ENCODE results near the gene LHX3. TPM values are rescaled to one million over a fixed set of nuclear protein-coding genes. Genes with fewer than 3 reads are reported as not detected.

LHX3 gene
- polyA plus RNA-seq (ENCODE audit: insufficient read length in 4 of 4) = not detected

DNA sequence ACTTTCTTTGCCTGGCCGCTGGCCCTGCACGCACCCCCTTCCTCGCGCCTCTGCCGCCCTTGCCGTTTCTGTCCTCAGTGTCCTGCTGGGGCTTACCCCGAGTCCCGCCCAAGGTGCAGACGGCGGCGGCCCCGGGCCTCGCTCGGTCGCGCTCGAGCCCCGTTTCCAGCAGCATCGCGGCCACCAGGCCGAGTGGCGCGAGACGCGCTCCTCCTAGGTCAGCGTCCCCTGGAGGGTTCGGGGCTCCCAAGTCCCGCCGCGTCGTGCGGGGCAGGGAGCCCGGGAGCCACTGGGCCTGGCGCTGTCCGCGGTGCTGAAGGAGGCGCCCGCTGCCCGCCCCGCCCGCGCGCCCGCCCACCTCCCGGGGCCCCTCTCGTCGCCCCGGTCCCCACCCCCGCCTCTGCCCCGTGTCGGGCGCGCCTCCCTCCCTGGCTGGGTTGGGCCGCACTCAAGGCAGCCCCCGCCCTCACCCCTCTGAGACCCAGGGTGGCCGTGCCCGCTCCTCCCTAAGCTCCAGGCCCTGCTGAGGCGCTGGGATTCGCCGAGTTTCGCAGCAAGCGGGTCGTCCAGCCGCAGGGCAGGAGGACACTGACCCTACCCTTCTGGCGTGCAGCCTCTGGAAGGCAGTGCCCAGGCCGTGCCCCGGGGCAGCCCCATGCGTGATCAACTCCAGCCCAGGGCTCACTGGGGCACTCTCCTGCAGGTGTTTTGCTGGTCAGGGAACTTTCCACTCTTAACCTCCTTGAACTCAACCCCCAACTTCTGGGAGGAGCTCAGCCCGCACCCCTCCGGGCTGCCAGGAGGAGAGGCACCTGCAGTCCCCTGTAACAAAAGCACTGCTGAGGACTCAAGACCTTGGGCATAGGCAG lies at the start of gene LHX3:
TSS of gene LHX3 (minus strand) at position 291 of the 869 bp plus-strand sequence. CDS start at position 175, 116 bp downstream.
- DNase-seq (ENCODE audit: low read depth in 4 of 4, low spot score in 3 of 4) = peak in 1 of 4 donors; percentile 44

DNA sequence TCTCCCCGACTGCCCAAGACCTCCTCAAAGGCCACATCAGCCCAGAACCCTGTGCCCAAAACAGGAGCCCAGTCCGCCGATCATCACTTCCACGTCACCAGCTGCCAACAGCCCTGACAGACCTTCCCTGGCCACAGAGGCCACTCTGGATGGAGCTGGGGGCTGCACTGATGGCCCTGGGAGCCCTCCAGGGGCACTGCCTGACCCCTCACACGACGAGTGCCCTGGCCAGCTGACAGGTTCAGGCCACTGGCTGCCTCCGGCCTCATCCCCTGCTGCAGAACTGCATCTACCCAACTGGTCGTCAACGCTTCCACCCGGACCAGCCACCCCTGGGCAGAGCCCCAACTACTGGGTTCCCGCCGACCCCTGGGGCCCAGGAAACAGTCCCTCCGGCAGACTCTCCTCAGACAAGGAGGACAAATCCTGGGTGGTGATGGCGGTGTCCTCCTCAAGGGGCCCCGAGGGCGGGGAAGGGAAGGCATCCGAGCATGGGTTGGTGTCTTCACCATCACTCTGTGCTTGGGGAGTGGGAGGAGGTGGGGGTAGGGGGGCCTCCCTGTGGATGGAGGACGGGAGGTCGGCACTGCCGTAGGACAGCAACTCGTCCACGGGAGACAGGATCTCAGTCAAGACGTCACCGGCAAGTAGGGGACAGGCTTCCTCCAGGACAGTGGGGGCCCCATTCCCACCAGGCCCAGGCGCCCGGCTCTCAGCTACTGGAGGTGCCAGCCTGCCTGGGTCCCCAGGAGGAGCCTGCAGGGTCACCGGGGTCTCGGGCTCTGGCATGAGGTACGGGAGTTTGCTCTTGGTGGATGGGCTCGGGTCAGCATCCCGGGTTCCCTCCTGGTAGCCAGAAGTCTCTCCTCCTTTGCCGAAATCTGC lies 48.6 kb upstream of the LHX3 start:
- no peak for DNase-seq (ENCODE audit: low read depth in 4 of 4, low spot score in 3 of 4)

DNA sequence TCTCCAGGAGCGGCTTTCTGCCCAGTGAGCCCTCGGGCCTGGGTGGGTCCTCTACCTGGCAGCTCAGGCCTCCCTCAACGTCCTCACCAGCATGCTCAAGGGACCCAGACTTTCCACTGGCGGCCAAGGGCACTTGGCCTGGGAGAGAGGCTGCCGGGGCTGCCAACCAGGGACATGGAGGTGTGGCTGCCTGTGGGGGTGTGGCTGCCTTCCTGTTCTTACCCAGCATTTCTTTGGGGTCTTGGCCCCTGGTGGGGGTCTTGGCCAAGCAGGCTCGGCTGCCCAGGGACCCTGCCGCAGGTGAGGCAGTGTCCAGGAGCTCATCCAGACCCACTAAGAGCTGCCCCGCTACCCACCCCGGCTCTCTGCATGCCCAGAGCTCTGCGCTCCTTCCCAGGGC lies 47.9 kb upstream of the LHX3 start:
- DNase-seq (ENCODE audit: low read depth in 4 of 4, low spot score in 3 of 4) = no peak

DNA sequence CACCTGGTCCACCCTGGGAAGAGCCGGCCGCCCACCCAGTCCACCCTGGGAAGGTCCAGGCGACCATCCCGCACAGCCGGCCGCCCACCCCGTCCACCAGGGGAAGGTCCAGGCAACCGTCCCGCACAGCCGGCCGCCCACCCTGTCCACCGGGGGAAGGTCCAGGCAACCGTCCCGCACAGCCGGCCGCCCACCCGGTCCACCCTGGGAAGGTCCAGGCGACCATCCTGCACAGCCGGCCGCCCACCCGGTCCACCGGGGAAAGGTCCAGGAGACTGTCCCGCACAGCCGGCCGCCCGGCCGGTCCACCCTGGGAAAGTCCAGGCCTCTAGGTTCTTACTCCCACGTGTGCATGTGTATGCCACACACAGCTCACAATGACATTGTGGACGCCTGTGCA lies 47.4 kb upstream of the LHX3 start:
- no peak for DNase-seq (ENCODE audit: low read depth in 4 of 4, low spot score in 3 of 4)

DNA sequence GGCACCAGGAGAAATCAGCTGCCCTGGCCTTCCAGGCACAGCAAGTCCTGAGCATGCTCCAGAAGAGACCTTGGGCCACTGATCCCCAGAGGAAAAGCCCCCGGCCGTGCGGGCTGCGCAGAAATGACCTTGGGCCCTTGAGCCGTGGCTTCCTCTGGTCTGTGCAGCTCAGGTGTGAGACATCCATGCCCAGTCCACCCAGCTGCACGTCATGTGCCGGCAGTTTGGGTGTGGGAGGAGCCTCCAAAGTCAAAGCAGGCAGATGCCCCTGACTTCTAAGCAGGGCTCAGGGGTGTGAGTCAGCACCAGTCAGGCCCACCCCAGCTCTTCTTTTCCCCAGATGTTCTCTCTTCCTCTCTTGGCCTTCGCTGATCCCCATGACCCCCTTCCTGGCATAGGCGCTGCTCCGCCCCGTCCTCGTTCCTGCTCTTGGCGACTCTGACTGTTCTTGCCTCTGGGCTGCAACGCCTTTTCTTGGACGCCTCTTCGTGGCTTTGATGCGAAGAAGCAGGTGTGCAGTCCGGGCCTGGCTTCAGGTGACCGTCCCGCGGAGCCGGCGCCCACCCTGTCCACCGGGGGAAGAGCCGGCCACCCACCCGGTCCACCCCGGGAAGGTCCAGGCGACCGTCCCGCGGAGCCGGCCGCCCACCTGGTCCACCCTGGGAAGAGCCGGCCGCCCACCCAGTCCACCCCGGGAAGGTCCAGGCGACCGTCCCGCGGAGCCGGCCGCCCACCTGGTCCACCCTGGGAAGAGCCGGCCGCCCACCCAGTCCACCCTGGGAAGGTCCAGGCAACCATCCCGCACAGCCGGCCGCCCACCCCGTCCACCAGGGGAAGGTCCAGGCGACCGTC lies 46.6 kb upstream of the LHX3 start:
- no peak for DNase-seq (ENCODE audit: low read depth in 4 of 4, low spot score in 3 of 4)

DNA sequence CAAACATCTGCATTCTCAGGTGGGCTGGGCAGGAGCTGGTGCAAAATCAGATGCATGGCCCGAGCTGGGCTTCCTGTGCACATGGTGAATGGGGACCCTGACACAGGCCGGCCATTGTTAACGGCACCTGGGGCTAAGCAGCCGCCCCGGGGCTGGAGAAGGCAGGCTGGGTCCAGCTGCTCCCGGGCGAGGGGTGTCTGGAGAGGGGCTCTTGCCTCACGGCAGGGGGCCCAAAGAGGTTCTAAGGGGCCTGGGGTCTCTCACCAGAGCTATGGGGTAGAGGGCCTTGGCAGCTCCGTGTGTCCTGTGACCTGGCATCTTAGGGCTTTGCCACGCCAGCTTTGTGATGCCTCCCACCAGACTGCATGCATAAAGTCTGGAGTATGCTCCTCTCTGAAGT lies 45.7 kb upstream of the LHX3 start:
- DNase-seq (ENCODE audit: low read depth in 4 of 4, low spot score in 3 of 4) = no peak

DNA sequence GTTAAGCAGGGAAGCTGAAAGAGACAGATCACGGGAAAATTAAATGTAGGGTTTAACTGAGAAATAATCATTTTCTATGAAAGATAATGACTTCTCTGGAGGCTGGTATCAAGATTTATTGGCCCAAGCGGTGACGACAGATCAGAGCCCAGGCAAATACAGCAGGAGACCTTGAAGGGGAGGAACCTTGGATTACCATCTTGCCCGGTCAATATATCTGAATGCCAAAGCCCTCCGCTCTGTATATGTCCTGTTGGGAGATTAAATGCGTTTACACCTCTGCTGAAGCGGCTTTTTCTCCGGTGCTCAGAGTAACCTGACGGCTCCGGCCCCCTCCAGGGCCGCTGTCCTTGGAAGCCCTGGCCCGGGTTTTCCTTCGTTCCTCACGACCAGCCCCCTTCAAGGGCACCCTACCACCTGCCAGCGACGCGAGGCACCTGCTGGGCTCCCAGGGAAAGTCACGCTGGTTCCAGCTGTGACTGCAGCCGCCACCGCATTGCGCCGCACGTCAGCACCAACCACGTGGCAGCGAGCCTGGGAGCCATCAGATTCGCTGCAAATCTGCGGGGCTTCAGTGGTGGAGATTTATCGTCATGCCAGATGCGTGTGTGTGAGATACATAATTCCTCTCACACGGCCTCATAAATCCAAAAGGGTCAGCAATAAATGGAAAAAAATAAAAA lies 45.1 kb upstream of the LHX3 start:
- no peak for DNase-seq (ENCODE audit: low read depth in 4 of 4, low spot score in 3 of 4)

DNA sequence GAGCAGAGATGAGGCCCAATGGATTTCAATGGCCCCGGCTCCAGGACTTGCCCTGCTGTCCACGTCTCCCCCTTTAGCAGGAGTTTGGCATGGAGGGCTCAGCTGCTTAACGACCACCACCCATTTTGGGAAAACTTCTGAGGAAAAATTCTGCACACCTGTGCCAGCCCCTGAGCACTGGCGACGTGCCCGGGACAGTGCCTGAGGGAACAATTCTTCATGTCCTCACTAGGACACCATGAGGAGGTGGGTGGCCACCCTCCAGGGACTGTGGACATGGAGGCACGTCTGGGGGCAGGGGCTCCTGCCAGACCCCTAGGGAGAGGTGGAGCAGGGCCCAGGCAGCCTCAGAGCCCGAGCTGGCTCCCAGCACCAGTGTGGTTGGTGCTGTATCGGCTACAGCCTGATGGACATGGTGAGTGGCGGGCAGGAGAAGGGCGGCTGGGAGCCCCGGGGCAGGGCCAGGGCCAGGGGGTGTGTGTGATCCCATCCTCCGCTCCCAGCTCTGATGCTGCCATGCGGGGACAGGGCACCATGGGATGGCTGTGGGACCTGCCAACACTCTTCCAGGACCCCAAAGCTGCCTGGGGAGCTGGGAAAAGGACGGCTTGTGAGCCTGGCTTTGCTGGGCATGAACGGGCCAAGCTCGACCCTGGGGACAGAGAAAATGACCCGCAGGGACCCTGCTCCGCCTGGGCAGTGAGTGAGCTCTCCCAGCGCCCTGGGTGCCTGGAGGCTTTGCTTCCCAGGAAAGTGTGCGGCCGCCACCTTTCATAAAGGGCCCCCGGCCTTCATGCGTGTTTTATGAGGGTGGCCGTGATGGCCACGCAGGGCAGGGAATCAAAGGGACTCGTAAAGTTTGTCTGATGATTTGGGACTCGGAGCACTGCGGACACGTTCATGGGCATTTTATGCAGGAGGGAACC lies 44.3 kb upstream of the LHX3 start:
- DNase-seq (ENCODE audit: low read depth in 4 of 4, low spot score in 3 of 4) = no peak

DNA sequence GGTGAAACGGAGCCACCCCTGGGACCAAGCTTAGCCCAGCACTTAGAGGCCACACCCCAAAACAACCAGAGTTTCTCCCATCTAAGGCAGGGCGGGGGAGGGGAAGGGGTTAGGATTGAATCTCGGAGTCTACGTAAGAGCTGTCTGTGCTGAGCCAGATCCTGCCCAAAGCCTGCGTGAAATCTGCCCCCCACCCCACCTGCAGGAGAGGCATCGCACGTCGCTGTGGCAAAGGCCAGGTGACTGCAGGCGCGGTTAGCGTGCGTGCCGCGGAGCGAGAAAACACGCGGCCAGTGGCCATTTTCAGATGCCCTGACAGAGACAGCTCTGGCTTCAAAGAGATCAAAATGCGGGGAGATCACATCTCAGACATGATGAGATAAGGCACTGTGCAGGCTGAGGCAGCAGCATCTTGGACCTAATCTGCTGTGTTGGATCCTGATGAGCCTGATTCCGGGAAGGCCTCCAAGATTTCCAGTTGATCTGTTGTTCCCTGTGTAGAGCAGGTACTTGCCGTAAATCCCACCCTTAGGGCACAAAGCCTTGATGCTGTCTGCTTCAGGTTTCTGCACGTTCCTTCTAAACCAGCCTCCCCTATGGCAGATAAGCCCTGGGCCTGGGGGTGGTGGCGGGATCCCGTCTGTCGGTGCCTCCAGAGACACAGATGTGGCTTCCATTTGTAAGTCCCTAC lies 43.2 kb upstream of the LHX3 start:
- DNase-seq (ENCODE audit: low read depth in 4 of 4, low spot score in 3 of 4) = no peak

DNA sequence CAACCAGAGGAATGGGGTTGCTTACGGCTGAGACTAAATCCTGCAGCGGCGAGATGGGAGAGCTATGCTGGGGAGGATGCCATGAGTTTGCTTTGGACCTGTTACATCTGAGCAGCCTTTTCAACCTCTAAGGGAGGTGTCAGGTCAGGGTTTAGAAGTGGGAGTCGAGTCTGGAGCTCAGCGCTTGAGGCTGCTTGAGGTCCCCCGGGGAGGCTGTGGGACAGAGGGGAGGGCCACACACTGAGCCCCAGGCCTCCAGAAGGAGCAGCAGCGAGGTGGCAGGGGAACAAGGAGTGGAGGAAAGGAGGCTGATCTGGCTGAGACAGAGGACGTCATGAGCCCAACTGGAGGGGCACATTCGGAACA lies 42.6 kb upstream of the LHX3 start:
- DNase-seq (ENCODE audit: low read depth in 4 of 4, low spot score in 3 of 4) = no peak

DNA sequence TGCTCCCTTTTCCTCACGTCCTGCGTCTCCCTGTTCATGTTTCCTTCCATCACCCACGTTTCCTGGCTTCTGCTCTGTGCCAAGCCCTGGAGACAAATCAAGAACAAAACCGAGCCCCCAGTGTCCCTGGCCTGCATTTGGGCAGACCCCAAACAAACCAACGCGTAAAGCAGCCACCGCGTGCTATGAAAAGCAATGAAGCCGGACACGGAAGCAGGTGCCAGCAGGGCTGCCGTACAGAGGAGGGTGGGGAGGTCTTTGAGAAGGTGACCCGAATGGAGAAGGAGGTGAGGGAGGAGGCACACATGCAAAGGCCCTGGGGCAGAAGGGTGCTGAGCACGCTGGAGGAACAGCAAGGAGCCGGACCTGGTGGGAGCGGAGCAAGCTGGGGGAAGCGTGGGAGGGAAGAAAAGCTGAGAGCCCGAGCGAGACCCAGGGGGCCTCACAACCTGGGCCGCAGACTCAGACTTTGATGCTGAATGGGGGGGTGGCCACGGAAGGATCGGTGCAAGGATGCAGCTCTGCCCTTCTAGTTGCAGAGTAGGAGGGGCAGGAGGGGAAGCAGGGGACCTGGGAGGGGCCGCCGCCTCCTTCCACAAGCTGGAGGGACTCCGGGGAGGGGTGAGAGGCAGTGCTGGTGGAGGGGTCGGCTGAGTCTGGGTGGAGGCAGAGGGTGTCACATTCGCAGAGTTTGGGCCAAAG lies 42.1 kb upstream of the LHX3 start:
- DNase-seq (ENCODE audit: low read depth in 4 of 4, low spot score in 3 of 4) = no peak

DNA sequence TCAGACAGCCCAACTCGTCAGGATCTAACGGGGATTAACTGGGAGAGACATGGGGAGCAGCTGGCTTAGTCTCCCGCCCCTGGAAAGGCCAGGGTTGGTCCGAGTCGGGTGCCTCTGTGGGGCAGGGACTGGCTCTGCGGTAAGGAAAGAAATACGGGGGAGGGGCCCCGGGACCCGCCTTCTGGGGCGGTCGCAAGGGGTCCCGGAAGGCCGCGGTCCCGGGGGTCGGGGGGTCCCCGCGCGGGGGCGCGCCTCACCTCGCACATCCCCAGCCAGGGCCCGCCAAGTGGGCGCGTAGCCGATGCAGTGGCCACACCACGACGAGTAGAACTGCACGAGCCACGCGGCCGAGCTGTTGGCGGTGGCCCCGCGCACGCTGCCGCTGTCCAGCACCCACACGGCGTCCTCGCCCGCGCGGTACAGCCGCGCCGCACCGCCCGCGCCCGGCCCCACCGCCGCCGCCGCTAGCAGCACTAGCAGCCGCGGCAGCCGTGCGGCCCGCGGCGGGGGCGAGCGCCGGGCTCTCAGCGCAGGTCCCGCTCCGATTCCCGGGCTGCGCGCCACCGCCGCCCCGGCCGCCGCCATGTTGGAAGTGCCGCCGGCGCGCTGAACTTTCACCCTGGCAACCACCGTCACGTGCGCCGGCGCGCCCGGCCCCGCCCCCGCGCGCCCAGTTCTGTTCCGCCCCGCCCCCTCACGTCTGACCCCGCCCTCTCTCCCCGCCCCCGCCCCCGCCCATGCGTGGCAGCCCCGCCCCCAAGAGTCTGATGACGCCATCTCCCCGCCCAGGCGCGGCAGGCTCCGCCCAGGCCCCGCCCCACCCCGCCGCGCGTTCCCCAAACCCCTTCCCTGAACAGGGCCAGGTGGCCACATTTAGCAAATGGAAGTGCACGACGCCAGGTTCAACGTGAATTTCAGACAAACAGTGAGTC lies 40.6 kb upstream of the LHX3 start, which contains the start of gene QSOX2:
TSS of gene QSOX2 (minus strand) at position 594 of the 932 bp plus-strand sequence. CDS start at position 585, 9 bp downstream.
- peak in 3 of 4 donors; percentile 48 to 61 (median 57) for DNase-seq (ENCODE audit: low read depth in 4 of 4, low spot score in 3 of 4)

DNA sequence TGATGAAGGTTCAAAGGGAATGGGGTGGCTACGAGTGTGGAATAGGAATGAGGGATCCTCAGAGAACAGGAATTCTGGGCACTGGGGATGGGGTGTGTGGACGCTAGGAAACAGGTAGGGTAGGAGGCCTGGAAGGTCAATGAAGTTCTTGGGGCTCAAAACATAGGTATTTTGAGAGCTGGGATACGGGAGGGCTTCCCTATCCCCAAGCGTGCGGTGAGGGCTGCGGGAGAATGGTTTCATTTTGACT lies 40.0 kb upstream of the LHX3 start:
- DNase-seq (ENCODE audit: low read depth in 4 of 4, low spot score in 3 of 4) = no peak

DNA sequence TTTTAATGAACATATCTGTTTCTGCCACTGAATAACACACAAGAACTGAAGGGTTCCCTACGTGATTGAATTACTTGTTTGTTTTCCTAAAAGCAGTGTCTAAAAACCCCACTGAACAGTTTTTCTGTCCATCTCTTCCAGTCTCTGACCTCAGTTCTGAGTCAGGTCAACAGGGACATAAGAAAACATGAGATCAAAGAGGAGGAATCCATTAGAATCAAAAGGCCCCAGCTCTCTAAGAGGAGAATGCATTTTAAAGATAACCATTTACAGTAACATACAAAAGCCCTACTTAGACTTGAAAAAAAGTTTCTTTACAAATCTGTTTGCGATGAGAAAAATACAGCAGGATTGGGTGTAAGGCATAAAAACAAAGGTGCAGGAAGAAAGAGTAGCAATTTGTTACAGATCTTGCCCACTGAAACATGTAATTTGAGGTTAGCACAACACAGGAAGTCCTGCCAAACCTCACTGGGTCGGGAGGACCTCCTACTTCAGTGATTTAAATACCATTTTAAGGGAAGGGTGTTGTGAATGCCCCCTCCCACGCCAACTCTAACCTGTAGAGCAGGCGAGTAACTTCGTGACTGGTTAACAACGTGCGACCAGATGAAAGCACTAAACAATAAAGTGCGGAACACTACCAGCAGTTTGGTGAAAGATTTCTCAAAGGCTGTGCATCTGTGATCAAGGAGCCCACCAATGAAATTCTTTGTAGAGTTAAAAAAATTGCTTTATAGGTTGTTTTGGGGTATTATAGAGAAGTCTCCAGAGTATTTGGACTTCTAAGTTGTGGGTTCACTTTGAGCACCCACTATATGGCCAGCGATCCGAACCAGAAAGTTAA lies 39.4 kb upstream of the LHX3 start:
- DNase-seq (ENCODE audit: low read depth in 4 of 4, low spot score in 3 of 4) = no peak

DNA sequence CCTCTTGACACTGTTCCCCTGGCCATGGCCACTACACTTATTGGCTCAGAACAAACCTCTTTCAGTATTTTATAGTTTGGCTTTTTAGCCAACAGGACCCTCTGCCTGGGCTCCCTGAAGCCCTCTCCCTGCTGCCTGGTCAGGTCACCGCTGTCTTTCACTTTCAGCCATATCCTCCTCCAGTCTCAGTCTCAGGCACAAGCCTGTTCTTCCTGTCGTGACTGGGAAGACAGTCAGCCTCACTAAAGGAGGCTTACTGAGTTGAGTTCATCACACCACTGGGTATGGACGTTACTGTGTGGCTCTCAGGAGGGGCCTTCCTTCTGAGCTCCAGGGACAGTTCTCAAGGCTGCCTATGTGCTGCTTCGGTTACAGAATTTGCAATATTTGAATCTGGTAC lies 38.7 kb upstream of the LHX3 start:
- no peak for DNase-seq (ENCODE audit: low read depth in 4 of 4, low spot score in 3 of 4)

DNA sequence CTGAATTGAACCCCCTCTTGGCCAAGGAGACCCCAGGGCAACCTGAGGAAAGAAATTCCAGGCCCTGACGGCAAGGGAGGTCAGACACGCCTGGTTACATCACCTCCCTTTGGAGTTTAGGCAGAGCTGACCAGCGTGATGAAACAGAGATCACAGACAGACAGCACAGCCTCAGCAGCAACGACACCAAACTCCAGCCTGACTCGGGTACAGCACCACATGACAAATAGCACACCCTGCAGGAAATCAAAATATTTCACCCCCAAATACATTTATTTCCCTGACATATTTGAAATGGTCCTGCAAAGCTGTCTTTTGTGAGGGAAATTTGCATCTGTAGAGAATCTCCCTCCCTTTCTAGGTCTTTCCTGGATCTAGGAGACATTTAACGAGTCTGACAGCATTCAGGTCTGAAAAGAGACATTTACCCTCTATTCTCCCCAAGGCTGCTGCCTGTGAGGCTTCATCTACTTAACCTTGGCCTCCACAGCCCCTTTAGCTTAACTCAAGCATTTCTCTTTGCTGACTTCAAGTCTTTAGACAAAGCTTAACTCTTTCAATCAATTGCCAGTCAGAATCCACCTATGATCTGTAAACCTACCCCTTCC lies 38.1 kb upstream of the LHX3 start:
- DNase-seq (ENCODE audit: low read depth in 4 of 4, low spot score in 3 of 4) = no peak
